HG02798 (cell line): ENCODE data around the gene CEACAM19.
"Not testable (repeated sequence)": the region's sequence is repeated elsewhere in the genome, so short reads cannot be mapped to it uniquely, and the experiment has no call there.

Experiments used
- ATAC-seq: cut with Tn5 transposase; IDR thresholded peaks from one replicate; pipeline ENCODE4 v1.9.1; 2021; ENCODE audit warnings: mild to moderate bottlenecking; ENCODE audit not compliant: unreplicated experiment, poor library complexity

CEACAM19 gene

GRCh38 chr19:44697670-44698034 is 26.4 kb downstream of the CEACAM19 start:
- no peak for ATAC-seq

GRCh38 chr19:44698492-44699201 is 27.4 kb downstream of the CEACAM19 start, which contains the start of gene CEACAM16:
Gene CEACAM16 (plus strand): TSS chr19:44699151. CDS start chr19:44701457, 2,306 bp downstream.
- ATAC-seq = no peak

DNA sequence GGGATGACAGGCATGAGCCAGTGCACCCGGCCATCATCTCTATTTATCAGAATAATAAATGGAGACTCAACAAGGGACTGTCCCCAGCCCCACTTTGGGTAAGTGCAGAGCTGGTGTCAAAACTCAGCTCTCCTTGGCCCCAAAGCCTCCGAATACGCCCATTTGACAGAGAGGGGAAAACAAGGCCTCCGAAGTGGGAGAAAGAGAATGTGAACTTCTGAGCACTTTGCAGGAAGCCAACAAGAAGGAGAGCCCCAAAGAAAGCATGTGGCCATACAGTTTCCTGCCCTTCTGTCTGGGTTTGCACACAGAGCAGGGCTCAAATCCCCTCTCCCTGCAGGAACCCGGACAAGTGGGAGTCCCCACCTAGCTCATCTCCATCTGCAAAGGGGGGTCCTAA is 29.3 kb downstream of the CEACAM19 start:
- ATAC-seq = no peak

DNA sequence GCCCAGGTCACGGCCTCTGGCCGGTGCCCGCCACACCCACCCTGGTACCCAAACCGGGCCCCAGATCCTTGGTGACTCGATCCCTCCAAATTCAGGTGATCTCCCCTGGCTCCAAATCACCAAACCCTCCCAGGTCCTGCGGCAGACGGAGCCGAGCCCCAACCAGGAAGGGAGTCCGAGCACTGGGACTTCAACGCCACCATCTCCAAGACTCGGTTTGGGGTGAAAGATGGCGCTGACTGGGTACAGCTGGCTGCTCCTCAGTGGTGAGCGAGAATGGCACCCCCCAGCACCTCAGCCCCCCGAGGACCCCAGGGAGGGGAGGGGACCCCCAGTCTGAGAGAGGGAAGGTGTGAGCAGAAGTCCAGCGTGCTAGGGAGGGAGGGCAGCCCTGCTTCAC is 29.9 kb downstream of the CEACAM19 start:
- ATAC-seq = no peak

DNA sequence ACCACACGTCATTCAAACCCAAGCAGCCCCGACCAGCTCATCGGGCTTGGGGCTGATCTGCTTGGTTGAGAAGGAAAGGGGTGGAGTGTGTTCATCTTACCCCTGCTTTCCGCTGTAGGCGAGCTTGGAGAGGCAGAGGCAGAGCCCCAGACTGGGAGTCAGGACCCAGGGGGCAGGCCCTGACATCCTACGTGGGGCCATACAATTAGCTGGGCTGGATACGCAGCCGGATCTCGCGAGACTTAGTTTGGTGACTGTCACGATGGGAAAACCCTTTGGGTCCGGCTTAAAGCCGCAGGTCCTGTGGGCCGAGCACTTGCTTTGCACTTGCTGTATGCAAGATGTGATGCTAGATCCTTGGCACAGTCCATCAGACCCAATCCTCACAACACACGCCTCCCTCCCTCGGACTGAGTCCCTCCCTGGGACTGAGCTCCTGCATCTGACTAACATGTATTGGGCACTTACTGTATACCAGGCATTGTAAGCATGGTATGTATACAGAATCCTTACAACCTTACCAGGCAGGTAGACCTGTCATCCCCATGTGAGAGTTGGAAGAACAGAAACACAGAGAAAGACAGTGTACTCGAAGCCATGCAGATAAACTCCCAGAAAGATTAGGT is 31.4 kb downstream of the CEACAM19 start:
- ATAC-seq = no peak

GRCh38 chr19:44703336-44704078 is 32.2 kb downstream of the CEACAM19 start:
- no peak for ATAC-seq

DNA sequence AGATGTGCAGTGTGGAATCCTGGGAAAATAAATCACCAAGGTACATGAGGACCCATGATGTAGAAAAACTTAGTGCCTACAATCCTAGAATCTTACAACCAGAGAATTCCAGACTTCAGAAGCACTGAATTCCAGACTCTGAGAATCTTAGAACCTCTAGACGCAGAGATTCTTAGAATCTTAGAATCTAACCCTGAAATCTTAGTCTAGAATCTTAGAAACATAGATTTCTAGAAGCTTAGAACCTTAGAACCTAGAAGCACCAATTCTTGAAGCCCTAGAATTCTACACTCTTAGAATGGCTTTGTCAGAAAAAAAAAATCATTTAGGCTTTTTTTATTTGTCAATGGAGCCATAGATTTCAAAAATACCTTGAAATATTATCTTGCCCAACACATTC is 33.7 kb downstream of the CEACAM19 start:
- ATAC-seq = no peak

GRCh38 chr19:44705502-44706010 is 34.3 kb downstream of the CEACAM19 start:
- ATAC-seq = no peak

- no peak for ATAC-seq
Measured at GRCh38 chr19:44706506-44707236, 35.4 kb downstream of the CEACAM19 start.

DNA sequence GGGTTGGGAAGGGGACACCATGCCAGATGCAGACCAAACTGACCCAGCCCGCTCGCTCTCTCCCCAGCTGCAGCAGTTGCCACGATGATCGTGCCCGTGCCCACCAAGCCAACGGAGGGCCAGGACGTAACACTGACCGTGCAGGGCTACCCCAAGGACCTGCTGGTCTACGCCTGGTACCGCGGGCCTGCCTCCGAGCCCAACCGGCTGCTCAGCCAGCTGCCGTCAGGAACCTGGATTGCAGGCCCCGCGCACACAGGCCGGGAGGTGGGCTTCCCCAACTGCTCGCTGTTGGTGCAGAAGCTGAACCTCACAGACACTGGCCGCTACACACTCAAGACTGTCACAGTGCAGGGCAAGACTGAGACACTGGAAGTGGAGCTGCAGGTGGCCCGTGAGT is 36.5 kb downstream of the CEACAM19 start:
- no peak for ATAC-seq

DNA sequence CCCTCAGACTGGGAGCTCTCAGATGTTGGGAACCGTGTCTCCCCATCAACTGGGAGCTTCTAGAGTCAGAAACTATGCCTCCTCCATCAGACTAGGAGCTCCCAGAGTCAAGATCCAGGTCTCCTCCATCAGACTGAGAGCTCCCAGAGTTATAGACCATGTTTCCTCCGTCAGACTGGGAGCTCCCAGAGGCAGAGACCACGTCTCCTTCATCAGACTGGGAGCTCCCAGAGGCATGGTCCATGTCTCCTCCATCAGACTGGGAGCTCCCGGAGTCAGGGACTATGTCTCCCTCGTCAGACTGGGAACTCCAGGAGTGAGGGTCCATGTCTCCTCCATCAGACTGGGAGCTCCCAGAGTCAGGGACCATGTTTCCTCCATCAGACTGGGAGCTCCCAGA is 37.7 kb downstream of the CEACAM19 start:
- no peak for ATAC-seq

DNA sequence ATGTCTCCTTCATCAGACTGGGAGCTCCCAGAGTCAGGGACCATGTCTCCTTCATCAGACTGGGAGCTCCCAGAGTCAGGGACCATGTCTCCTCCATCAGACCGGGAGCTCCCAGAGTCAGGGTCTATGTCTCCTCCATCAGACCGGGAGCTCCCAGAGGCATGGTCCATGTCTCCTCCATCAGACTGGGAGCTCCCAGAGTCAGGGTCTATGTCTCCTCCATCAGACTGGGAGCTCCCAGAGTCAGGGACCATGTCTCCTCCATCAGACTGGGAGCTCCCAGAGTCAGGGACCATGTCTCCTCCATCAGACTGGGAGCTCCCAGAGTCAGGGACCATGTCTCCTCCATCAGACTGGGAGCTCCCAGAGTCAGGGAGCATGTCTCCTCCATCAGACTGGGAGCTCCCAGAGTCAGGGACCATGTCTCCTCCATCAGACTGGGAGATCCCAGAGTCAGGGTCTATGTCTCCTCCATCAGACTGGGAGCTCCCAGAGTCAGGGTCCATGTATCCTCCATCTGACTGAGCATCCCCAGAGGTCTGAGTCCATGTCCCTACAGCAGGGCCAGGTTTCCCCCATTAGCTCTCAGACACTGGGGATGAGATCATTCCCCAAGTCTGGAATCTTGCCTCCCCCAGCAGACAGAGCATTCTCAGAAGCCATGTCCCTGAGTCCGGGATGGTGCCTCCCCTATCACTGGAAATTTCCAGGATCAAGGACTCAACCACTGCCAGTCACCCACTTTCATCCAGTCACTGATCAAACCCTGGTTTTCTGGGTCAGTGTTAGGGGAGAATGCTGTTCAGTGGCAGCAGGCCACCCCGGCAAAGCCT is 38.4 kb downstream of the CEACAM19 start:
- ATAC-seq = not testable (repeated sequence)

GRCh38 chr19:44710483-44710882 is 39.2 kb downstream of the CEACAM19 start:
- ATAC-seq = no peak

DNA sequence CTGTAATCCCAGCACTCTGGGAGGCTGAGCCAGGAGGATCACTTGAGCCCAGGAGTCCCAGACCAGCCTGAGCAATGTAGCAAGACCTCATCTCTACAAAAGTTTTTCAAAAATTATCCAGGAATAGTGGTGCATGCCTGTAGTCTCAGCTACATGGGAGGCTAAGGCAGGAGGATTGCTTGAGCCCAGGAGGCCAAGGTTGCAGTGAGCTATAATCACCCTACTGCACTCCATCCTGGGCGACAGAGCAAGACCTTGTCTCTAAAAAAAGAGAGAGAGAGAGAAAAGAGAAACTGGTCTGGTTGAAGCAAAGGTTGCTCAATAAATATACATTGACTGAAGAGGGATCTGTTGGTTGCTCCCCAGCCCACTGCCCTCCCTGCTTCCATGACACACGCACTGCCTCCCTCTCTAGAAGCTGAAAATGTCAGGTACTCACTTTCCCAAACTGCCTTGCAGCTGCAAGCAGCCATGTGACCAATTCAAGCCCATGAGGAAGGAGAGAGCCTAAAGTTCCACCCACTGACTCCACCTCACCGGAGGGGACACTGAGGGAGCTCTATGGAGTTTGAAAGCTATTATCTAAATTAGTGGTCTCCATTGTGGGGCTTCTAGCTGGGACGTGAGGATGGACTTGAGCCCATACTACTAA is 41.7 kb downstream of the CEACAM19 start:
- ATAC-seq = no peak

- ATAC-seq = no peak
Measured at GRCh38 chr19:44714597-44715169, 43.4 kb downstream of the CEACAM19 start.

GRCh38 chr19:44717603-44718002 is 46.3 kb downstream of the CEACAM19 start:
- no peak for ATAC-seq

- no peak for ATAC-seq
Measured at GRCh38 chr19:44718441-44719261, 47.4 kb downstream of the CEACAM19 start.

GRCh38 chr19:44719262-44719701 is 48.0 kb downstream of the CEACAM19 start:
- ATAC-seq = no peak
